GM23248 (cell line): Measurements from ENCODE around the gene RPGRIP1.

ENCODE experiments used
- EZH2 ChIP-seq: fragments of 200-600 bp; sonication (generic); IDR thresholded peaks from 2 replicates; pipeline ENCODE4 v1.6.1; 2018; ENCODE audit warnings: antibody characterized with exemption, mild to moderate bottlenecking; ENCODE audit not compliant: insufficient read depth, poor library complexity, severe bottlenecking
- EZH2phosphoT487 ChIP-seq: fragments of 200-600 bp; sonication (generic); IDR thresholded peaks from 2 replicates; pipeline ENCODE4 v1.6.1; 2018; ENCODE audit warnings: antibody characterized with exemption, moderate library complexity, mild to moderate bottlenecking, low read depth; ENCODE audit not compliant: insufficient read depth

- TF ChIP-seq EZH2, result no peak
- TF ChIP-seq EZH2phosphoT487, result no peak
Observed at GRCh38 chr14:21251215-21251614, 28.7 kb upstream of the RPGRIP1 start.
